GM12801 (cell line): ENCODE measurements around the gene WDR7.

Experiments
- CTCF ChIP-seq: IDR thresholded peaks from one replicate; pipeline ENCODE4 v1.5.1; 2011; ENCODE audit warnings: control low read depth; ENCODE audit not compliant: insufficient read length; ENCODE audit errors: extremely low read depth

The WDR7 gene

GRCh38 chr18:56853961-56854360 lies 202.8 kb downstream of the WDR7 start:
- TF ChIP-seq CTCF: no peak

- no peak for TF ChIP-seq CTCF
Measured at GRCh38 chr18:56861244-56861643, 210.1 kb downstream of the WDR7 start.

GRCh38 chr18:56869189-56869777 lies 218.1 kb downstream of the WDR7 start:
- TF ChIP-seq CTCF: no peak

- TF ChIP-seq CTCF: no peak
Measured at GRCh38 chr18:56870982-56871381, 219.8 kb downstream of the WDR7 start.

- no peak for TF ChIP-seq CTCF
Measured at GRCh38 chr18:56872140-56872539, 221.0 kb downstream of the WDR7 start.

GRCh38 chr18:56873441-56874140 lies 222.4 kb downstream of the WDR7 start:
- TF ChIP-seq CTCF: no peak

GRCh38 chr18:56878711-56879110 lies 227.6 kb downstream of the WDR7 start:
- TF ChIP-seq CTCF: no peak
